GM18907 (cell line): ENCODE results near the gene SNX20.

Source experiments
- ATAC-seq: cut with Tn5 transposase; IDR thresholded peaks from one replicate; pipeline ENCODE4 v1.9.1; 2021; ENCODE audit warnings: mild to moderate bottlenecking, moderate library complexity; ENCODE audit not compliant: unreplicated experiment

Gene SNX20

GRCh38 chr16:50637716-50638602, 43.2 kb downstream of the SNX20 start:
- no peak for ATAC-seq

GRCh38 chr16:50636753-50637374, 44.2 kb downstream of the SNX20 start:
- no peak for ATAC-seq

- ATAC-seq: no peak
These were observed 45.4 kb downstream of the SNX20 start for GRCh38 chr16:50635505-50636392.

GRCh38 chr16:50634947-50635346, 46.2 kb downstream of the SNX20 start:
- no peak for ATAC-seq

- no peak for ATAC-seq
These were observed 47.0 kb downstream of the SNX20 start for GRCh38 chr16:50634090-50634489.

- no peak for ATAC-seq
These were observed 47.9 kb downstream of the SNX20 start for GRCh38 chr16:50632927-50633800.

- no peak for ATAC-seq
These were observed 49.0 kb downstream of the SNX20 start for GRCh38 chr16:50631985-50632576.

- no peak for ATAC-seq
These were observed 49.7 kb downstream of the SNX20 start for GRCh38 chr16:50631249-50631984.

- no peak for ATAC-seq
These were observed 50.6 kb downstream of the SNX20 start for GRCh38 chr16:50630394-50631020.

- ATAC-seq: no peak
These were observed 51.8 kb downstream of the SNX20 start for GRCh38 chr16:50629334-50629733.

- no peak for ATAC-seq
These were observed 52.8 kb downstream of the SNX20 start for GRCh38 chr16:50628156-50628802.

- ATAC-seq: no peak
These were observed 53.7 kb downstream of the SNX20 start for GRCh38 chr16:50627419-50627818.

- no peak for ATAC-seq
These were observed 54.2 kb downstream of the SNX20 start for GRCh38 chr16:50626868-50627267.

- ATAC-seq: no peak
These were observed 55.7 kb downstream of the SNX20 start for GRCh38 chr16:50625374-50625773.

- ATAC-seq: no peak
These were observed 56.6 kb downstream of the SNX20 start for GRCh38 chr16:50624449-50624970.

- no peak for ATAC-seq
These were observed 58.3 kb downstream of the SNX20 start for GRCh38 chr16:50622643-50623369.

- no peak for ATAC-seq
These were observed 59.1 kb downstream of the SNX20 start for GRCh38 chr16:50622029-50622428.
